ENCODE data around the gene KAZN. TPM values are rescaled to one million over a fixed set of nuclear protein-coding genes. Genes with fewer than 3 reads are reported as not detected.
A peak's percentile ranks its signal among the peaks of the same experiment; 100 is the strongest.

KAZN gene
- total and polyA plus RNA-seq, 4 donors, result 17.8 to 54.0 (median 38.4) TPM

GRCh38 chr1:15148004-15148403 lies 549.5 kb downstream of the KAZN start:
- peaks cover 15% of the 10 kb centered on the region for H3K4me1 ChIP-seq (ENCODE audit: control insufficient read depth, insufficient read depth, low read length)
- 83% methylated on average over 6 of the region's 6 CpGs for WGBS (ENCODE audit: insufficient coverage)
- H3K36me3 ChIP-seq (ENCODE audit: control insufficient read depth, insufficient read depth, low read length), result no peaks in the 10 kb centered on the region
- no peak overlapping the region for H3K4me3 ChIP-seq (ENCODE audit: low read depth, low read length)
- H3K9me3 ChIP-seq (ENCODE audit: control insufficient read depth, insufficient read depth, low read length), result no peaks in the 10 kb centered on the region
- no peaks in the 10 kb centered on the region for H3K27me3 ChIP-seq (ENCODE audit: control insufficient read depth, insufficient read depth, low read length)
- H3K27ac ChIP-seq (ENCODE audit: low read depth, low read length), result no peak overlapping the region
- no peak for DNase-seq (ENCODE audit: low read depth in 4 of 6, low spot score in 6 of 6)

- no peak overlapping the region for H3K27ac ChIP-seq (ENCODE audit: low read depth, low read length)
- H3K4me1 ChIP-seq (ENCODE audit: control insufficient read depth, insufficient read depth, low read length), result peaks cover 20% of the 10 kb centered on the region
- H3K9me3 ChIP-seq (ENCODE audit: control insufficient read depth, insufficient read depth, low read length), result no peaks in the 10 kb centered on the region
- DNase-seq (ENCODE audit: low read depth in 4 of 6, low spot score in 6 of 6), result no peak
- 93% methylated on average over 9 of the region's 9 CpGs for WGBS (ENCODE audit: insufficient coverage)
- no peaks in the 10 kb centered on the region for H3K36me3 ChIP-seq (ENCODE audit: control insufficient read depth, insufficient read depth, low read length)
- no peak overlapping the region for H3K4me3 ChIP-seq (ENCODE audit: low read depth, low read length)
- H3K27me3 ChIP-seq (ENCODE audit: control insufficient read depth, insufficient read depth, low read length), result no peaks in the 10 kb centered on the region
These were observed 550.0 kb downstream of the KAZN start for GRCh38 chr1:15148475-15148874.

DNA sequence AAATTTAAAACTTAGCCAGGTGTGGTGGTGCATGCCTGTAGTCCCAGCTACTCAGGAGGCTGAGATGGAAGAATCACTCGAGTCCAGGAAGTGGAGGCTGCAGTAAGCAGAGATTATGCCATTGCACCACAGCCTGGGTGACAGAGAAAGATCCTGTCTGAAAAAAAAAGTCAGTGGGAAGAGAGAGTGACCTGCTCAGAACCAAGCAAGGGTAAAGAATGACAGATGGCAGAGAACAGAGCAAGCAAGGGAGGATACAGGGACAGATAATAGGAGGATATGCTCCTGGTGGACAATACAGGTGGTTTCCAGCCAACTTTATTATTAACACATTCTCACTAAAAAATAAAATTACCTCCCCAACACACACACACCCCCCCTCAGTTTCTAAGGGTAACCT lies 550.5 kb downstream of the KAZN start:
- Histone ChIP-seq H3K9me3 (ENCODE audit: control insufficient read depth, insufficient read depth, low read length) (no peaks in the 10 kb centered on the region), H3K4me1 (ENCODE audit: control insufficient read depth, insufficient read depth, low read length) (peaks cover 20% of the 10 kb centered on the region), H3K27ac (ENCODE audit: low read depth, low read length) (no peak overlapping the region), H3K27me3 (ENCODE audit: control insufficient read depth, insufficient read depth, low read length) (no peaks in the 10 kb centered on the region), H3K4me3 (ENCODE audit: low read depth, low read length) (no peak overlapping the region), H3K36me3 (ENCODE audit: control insufficient read depth, insufficient read depth, low read length) (no peaks in the 10 kb centered on the region)
- DNase-seq (ENCODE audit: low read depth in 4 of 6, low spot score in 6 of 6), result no peak
- WGBS (ENCODE audit: insufficient coverage), result 0% methylated on average over 1 of the region's 1 CpG

- no peak for DNase-seq (ENCODE audit: low read depth in 4 of 6, low spot score in 6 of 6)
- no peaks in the 10 kb centered on the region for H3K36me3 ChIP-seq (ENCODE audit: control insufficient read depth, insufficient read depth, low read length)
- H3K4me3 ChIP-seq (ENCODE audit: low read depth, low read length), result no peak overlapping the region
- 91% methylated on average over 3 of the region's 3 CpGs for WGBS (ENCODE audit: insufficient coverage)
- no peak overlapping the region for H3K27ac ChIP-seq (ENCODE audit: low read depth, low read length)
- H3K4me1 ChIP-seq (ENCODE audit: control insufficient read depth, insufficient read depth, low read length), result peaks cover 33% of the 10 kb centered on the region
- H3K27me3 ChIP-seq (ENCODE audit: control insufficient read depth, insufficient read depth, low read length), result peaks cover 10% of the 10 kb centered on the region
- no peaks in the 10 kb centered on the region for H3K9me3 ChIP-seq (ENCODE audit: control insufficient read depth, insufficient read depth, low read length)
These were observed 551.9 kb downstream of the KAZN start for GRCh38 chr1:15150376-15150775.

DNA sequence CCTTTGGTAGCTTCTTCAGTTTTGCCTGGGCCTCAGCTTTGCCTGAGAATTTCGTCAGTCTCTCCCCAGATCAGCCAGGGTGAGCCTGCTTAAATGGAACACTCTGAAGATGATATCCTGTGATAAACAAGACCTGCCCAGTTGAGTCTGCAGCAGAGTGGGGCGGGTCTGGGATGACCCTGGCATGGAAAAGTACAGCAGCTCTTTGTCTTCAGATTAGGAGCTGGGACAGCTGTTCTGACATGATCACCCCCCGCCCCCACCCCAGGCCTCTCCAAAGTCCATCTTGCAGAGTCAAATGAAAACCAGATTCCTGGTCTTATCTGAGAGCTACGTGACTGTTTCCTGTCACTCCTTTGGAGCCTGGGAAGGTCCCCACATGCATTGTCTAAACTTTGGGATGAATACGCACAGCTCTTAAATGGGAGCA lies 552.9 kb downstream of the KAZN start:
- peaks cover 11% of the 10 kb centered on the region for H3K27me3 ChIP-seq (ENCODE audit: control insufficient read depth, insufficient read depth, low read length)
- WGBS (ENCODE audit: insufficient coverage), result 58% methylated on average over 3 of the region's 5 CpGs
- peaks cover 36% of the 10 kb centered on the region for H3K4me1 ChIP-seq (ENCODE audit: control insufficient read depth, insufficient read depth, low read length)
- DNase-seq (ENCODE audit: low read depth in 4 of 6, low spot score in 6 of 6), result no peak
- no peak overlapping the region for H3K4me3 ChIP-seq (ENCODE audit: low read depth, low read length)
- no peak overlapping the region for H3K27ac ChIP-seq (ENCODE audit: low read depth, low read length)
- no peaks in the 10 kb centered on the region for H3K9me3 ChIP-seq (ENCODE audit: control insufficient read depth, insufficient read depth, low read length)
- no peaks in the 10 kb centered on the region for H3K36me3 ChIP-seq (ENCODE audit: control insufficient read depth, insufficient read depth, low read length)

DNA sequence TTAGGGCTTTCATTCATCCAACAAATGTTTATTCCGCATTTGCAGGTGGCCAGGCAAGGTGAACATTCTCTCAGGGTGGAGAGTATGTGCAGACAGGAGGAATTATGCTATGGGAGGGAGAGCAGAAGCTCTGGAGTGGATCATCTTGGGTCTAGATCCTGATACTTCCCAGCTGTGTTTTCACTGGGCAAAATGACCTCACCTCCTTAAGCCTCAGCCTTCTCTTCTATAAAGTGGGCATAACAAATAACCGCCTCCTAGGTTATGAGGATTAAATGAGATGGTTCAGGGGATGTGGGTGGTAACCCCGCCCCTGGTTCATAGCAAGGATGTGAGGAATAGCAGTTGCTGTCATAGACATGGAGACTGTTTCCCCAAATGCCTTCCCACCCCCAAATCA lies 553.4 kb downstream of the KAZN start:
- no peak for DNase-seq (ENCODE audit: low read depth in 4 of 6, low spot score in 6 of 6)
- Histone ChIP-seq H3K9me3 (ENCODE audit: control insufficient read depth, insufficient read depth, low read length) (no peaks in the 10 kb centered on the region), H3K27me3 (ENCODE audit: control insufficient read depth, insufficient read depth, low read length) (peaks cover 11% of the 10 kb centered on the region), H3K4me1 (ENCODE audit: control insufficient read depth, insufficient read depth, low read length) (peaks cover 36% of the 10 kb centered on the region), H3K36me3 (ENCODE audit: control insufficient read depth, insufficient read depth, low read length) (no peaks in the 10 kb centered on the region), H3K4me3 (ENCODE audit: low read depth, low read length) (peak overlapping the region; percentile 51), H3K27ac (ENCODE audit: low read depth, low read length) (peak overlapping the region; percentile 84)
- no CpG with 5 or more reads among the region's 3 CpGs for WGBS (ENCODE audit: insufficient coverage)

- WGBS (ENCODE audit: insufficient coverage), result under 1% methylated on average over 55 of the region's 61 CpGs
- peak; percentile 73 to 93 (median 74) for DNase-seq (ENCODE audit: low read depth in 4 of 6, low spot score in 6 of 6)
- H3K27ac ChIP-seq (ENCODE audit: low read depth, low read length), result peak overlapping the region; percentile 84
- H3K27me3 ChIP-seq (ENCODE audit: control insufficient read depth, insufficient read depth, low read length), result peaks cover 11% of the 10 kb centered on the region
- no peaks in the 10 kb centered on the region for H3K9me3 ChIP-seq (ENCODE audit: control insufficient read depth, insufficient read depth, low read length)
- peaks cover 36% of the 10 kb centered on the region for H3K4me1 ChIP-seq (ENCODE audit: control insufficient read depth, insufficient read depth, low read length)
- H3K36me3 ChIP-seq (ENCODE audit: control insufficient read depth, insufficient read depth, low read length), result no peaks in the 10 kb centered on the region
- peak overlapping the region; percentile 51 for H3K4me3 ChIP-seq (ENCODE audit: low read depth, low read length)
These were observed 554.1 kb downstream of the KAZN start for GRCh38 chr1:15152318-15153183.

DNA sequence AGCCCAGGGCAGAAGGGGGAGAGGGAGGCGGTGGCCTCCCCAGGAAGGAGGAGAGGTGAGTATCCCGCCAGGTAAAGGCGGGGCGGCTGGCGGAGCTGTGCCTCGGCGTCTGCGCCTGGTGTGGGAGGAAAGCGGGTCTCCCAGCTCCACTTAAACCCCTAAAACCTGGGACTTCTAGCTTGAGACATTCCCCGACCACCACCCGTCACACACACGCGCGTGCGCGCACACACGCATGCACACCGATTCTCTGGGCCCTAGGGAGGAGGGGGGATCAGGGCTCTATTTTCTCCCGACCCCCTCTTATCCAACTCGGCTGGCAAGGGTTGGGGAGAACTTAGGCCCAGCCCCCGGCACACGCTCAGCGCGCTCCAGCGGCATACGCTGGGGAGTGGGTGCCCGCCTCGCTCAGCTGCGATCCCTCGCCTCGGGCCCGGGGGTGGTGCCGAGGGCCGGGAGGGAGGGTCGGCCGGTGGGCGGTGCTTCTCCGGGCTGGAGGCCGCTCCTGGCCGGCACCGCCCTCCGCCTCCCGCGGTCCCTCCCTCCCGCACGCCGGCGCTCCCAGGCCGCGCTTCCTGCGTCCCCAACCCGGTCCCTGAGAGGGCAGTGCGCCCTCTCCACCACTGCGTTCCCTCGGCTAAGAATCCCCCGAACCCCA lies 554.8 kb downstream of the KAZN start, which contains the start of gene TMEM51:
Gene TMEM51 (plus strand): TSS at position 564 of the 658 bp plus-strand sequence. CDS start 61,341 bp downstream, outside the sequence.
- H3K36me3 ChIP-seq (ENCODE audit: control insufficient read depth, insufficient read depth, low read length), result no peaks in the 10 kb centered on the region
- no peaks in the 10 kb centered on the region for H3K9me3 ChIP-seq (ENCODE audit: control insufficient read depth, insufficient read depth, low read length)
- H3K4me1 ChIP-seq (ENCODE audit: control insufficient read depth, insufficient read depth, low read length), result peaks cover 36% of the 10 kb centered on the region
- DNase-seq (ENCODE audit: low read depth in 4 of 6, low spot score in 6 of 6), result peak in 4 of 6 donors; percentile 43 to 87 (median 68)
- H3K4me3 ChIP-seq (ENCODE audit: low read depth, low read length), result peak within 1 kb of the TSS; percentile 51
- H3K27ac ChIP-seq (ENCODE audit: low read depth, low read length), result peak within 1 kb of the TSS; percentile 84
- WGBS (ENCODE audit: insufficient coverage), result 1% methylated on average over 42 of the region's 56 CpGs
- peaks cover 11% of the 10 kb centered on the region for H3K27me3 ChIP-seq (ENCODE audit: control insufficient read depth, insufficient read depth, low read length)

GRCh38 chr1:15153842-15154479 lies 555.5 kb downstream of the KAZN start:
- WGBS (ENCODE audit: insufficient coverage), result under 1% methylated on average over 74 of the region's 74 CpGs
- peaks cover 36% of the 10 kb centered on the region for H3K4me1 ChIP-seq (ENCODE audit: control insufficient read depth, insufficient read depth, low read length)
- H3K27ac ChIP-seq (ENCODE audit: low read depth, low read length), result no peak overlapping the region

More at GRCh38 chr1:15153842-15154479, 555.5 kb downstream of the KAZN start:
- H3K36me3 ChIP-seq (ENCODE audit: control insufficient read depth, insufficient read depth, low read length), result no peaks in the 10 kb centered on the region
- H3K27me3 ChIP-seq (ENCODE audit: control insufficient read depth, insufficient read depth, low read length), result peaks cover 11% of the 10 kb centered on the region
- H3K4me3 ChIP-seq (ENCODE audit: low read depth, low read length), result peak overlapping the region; percentile 51
- no peaks in the 10 kb centered on the region for H3K9me3 ChIP-seq (ENCODE audit: control insufficient read depth, insufficient read depth, low read length)
- DNase-seq (ENCODE audit: low read depth in 4 of 6, low spot score in 6 of 6), result peak in 3 of 6 donors; percentile 28 to 82 (median 71)

Data from spinal cord (tissue), 10 donors.